Cortex of kidney (tissue), 1 donor: Measurements from ENCODE around the gene SEMA3G.

Experiments used
- DNase-seq: peaks from one replicate; lab custom pipeline; 2025; lab: John Stamatoyannopoulos, UW

Gene SEMA3G

GRCh38 chr3:52438579-52439425 is 6.1 kb downstream of the SEMA3G start:
- no peak for DNase-seq

- no peak for DNase-seq
Observed at GRCh38 chr3:52438104-52438376, 6.9 kb downstream of the SEMA3G start.

GRCh38 chr3:52437326-52438103 is 7.4 kb downstream of the SEMA3G start:
- DNase-seq, result no peak

DNA sequence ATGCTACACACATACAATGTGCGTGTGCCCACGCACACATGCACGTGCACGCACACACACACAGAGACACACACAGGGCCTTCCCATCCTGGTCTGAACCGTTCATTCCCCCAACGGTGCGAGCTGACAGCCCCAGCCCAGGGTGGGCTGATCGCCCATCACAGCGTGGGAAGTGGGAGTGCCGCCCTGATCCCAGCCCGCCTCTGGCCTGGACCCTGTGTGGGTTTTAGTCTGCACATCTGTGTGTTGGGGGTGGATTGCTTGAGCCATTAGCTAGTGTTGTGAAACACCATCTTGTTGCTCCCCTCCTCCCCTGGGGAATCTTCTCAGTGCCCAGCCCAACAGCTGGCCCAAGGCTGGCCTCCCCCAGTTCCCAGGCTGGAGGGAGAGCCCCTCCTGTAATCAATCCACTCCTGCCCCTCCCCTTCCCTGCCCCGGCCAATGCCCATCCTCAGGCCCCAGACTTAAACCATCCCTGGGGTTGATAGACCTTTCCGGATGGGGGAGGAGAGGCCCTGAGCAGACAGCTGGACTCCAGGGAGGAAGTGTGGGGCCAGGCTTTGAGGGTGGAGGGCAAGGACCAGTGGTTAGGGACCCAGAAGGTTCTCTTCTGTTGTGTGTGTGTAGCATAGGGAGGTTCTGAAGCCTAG is 8.3 kb downstream of the SEMA3G start:
- DNase-seq, result no peak

GRCh38 chr3:52435246-52436101 is 9.4 kb downstream of the SEMA3G start:
- DNase-seq, result no peak

DNA sequence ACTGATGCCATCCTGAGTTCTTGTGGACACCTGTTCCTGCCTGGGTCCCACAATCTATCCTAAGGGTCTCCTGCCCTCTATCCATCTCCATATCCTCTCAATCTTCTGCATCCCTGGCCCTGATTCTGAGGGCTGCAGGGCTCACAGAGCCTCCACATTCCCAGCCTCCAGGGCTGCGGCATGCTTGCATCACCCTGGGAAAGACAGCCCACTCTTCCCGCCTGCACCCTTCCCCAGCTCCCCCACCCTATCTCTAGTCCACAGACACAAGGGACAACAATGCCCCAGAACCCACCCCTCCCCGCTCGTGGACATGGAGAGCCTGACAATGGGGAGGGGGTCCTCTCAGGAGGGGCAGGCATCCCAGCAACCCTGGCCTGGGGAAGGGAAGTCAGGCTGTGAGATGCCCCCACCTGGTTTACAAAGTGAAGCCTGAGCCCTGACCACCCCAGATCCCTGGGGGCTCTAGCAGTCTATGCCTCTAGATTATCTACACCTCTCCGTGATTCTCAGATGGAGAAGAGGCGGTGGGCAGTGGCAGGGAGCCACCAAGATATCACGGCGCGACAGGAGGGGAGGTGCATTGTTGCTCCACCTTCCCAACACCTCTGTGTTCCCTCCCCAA is 10.3 kb downstream of the SEMA3G start:
- no peak for DNase-seq

DNA sequence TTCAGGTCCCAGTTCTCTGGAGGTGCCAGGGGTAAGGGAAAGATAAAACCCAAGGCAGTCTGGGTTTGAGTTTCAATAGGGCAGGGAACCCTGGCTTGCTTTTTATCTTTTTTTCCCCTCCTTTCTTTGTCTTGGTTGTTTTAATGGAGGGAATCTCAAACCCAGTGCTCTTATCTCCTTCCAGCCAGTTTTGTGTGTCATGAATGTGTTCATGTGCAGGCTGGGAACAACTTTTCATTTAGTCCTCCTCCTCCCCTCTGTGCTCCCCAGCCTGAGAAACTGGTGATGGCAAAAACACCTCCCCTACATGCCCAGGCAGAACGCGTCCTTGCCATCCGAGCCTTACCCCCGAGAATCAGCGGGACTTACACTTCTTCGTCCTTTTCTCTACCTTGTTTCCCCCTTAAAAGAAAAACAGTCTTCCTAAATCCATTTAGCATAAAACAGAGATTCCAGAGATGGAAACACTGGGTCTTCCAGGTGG is 10.9 kb downstream of the SEMA3G start:
- no peak for DNase-seq

DNA sequence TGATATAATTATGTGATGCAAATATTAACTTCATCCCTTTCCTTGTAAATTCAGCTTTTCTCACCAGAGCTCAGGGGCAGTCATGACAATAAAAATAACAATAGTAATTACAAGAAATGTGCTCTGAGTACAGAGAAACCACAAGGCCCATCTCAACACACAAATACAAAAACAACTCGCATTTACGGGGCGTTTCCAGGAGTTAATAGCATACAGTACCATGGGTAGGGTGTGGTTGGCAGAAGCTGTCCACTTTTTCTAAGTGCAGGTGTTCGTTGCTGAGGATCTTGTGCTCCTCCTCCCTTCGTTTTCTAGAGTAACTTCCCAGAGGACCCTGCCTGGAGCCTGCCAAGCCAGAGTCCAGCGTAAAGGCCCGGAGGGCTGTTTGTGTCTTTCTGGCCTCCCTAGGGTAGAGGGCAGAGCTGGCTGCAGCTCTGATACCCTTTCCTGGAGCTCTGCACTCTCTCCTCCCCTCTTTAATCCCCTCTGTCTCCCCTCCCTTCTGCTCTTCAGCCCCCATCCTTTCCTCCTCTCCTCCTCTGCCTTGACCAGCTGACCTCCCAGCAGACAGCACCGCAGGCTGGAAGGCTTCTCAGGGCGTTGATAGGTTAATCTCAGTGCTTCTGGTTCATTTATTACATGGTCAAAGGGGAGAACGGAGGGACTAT is 11.4 kb downstream of the SEMA3G start:
- DNase-seq, result no peak

GRCh38 chr3:52432691-52433141 is 12.2 kb downstream of the SEMA3G start:
- no peak for DNase-seq

DNA sequence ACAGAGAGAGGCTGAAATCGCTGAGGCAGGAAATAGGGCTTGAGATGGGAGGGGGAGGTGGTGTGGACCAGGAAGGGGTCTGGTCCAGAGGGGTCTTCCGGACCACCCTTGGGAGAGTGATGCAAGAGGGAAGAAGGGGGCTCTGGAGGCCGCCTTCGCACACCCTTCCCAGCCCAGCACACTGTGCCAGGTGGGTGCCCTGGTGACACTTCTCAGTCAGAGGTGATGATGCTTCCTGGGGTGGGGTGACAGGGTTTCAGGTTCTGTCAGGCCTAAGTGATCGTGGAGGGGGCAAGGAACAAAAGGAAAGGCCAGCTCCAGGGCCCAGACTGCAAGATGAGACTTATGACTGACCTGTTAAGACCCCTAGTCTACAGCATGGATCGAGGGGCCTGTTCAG is 12.7 kb downstream of the SEMA3G start:
- no peak for DNase-seq

- DNase-seq, result no peak
Observed at GRCh38 chr3:52431459-52432223, 13.3 kb downstream of the SEMA3G start.

DNA sequence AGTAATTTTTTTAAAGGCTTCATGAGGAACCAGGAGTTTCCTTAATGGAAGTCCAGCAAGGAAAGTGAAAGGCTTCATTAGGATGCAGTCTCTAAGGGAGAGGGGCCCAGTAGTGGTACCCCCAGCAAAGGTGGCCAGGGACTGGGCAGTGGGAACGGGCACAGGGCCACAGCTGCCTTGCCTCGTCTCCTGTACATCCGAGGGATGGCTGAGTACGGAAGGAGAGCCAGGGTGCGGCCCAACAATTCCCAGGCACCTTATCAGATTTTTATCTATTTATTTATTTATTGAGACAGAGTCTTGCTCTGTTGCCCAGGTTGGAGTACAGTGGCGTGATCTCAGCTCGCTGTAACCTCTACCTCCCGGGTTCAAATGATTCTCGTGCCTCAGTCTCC is 14.5 kb downstream of the SEMA3G start:
- no peak for DNase-seq

DNA sequence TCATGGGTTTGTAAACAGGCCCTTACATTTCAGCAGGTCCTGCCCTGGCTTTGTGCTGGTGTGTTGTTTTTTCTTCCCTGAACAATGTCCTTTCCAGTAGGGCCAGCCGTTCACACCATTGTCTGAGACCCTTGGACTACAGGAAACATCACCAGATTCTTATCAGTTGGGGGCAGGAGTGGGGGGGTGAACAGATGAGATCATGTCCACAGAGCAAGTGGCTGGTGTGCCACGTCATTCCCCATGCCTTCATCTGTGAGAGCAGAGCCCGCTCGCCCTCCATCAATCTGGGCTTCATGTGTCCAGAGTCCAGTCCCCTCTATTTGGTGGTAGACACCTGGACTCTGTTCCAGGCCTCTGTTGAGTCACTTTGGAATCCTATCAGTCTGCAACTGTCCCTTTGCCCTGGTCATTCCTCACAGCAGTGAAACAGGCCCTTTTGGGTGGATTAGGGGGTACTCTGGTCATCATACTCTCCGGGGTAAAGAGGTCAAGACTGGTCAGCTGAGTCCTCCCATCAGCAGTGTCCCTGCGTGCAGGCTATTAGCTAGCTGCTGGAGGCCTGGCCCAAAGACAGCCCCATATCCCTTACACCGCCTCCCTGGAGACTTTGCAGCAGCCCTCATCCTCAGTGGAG is 15.0 kb downstream of the SEMA3G start:
- no peak for DNase-seq

- no peak for DNase-seq
Observed at GRCh38 chr3:52429031-52429430, 15.9 kb downstream of the SEMA3G start.

DNA sequence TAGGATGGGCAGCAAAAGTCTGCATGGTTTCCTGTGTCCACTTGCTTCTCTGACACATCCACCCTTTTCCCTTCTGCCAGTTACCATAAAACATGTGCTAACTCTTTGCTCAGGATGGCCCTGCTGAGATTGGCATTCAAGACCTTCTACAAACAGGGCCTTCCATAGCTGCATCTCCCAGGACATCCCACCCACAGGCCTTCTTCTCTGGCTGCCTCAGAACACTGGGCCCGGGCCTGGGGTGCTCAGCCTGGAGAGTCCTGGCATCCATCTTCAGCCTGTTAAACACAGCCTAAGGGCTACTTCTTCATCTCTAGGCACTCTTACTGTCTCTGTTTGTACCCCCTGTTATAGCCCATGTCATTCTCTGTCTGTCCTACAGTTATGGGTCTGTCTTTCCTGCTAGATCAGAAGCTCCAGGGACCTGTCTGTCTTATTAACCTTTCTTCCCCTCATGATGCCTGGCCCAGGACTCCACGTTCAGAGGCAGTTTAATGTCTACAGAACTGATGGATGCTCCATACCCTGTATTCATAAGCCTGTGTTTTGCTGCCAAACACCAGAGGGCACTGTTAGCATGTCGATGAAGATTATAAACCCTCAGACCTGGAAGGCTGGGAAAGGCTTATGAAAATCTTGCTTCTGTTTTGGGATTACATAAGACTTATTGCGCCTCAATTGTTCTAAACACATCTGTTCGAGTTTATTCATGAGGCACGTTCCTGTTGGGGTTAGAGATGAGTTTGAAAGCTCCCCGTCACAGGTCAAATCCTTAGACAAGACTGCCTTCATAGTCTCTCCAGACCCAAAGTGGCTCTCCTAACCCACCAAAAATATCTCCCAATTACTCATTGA is 16.5 kb downstream of the SEMA3G start:
- no peak for DNase-seq

DNA sequence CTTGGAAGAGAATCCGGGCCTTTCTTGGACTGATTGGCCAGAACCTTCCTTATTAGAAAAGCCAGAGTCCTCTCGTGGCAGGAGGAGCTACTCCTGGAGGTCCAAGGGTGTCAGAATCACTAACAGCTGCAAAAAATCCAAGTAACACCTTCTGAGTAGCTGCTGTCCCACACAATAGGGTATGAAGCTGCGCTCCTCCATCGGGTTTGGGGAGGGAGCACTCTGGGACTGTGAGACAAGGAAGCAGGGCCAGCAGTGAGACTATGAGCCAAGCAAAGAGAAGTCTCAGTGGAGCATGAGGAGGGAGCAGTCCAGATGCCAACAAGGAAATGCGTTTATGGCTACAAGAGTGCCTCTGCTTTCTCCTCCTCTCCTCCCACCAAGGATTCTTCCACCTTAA is 21.7 kb downstream of the SEMA3G start:
- no peak for DNase-seq

- DNase-seq, result no peak
Observed at GRCh38 chr3:52422669-52423068, 22.2 kb downstream of the SEMA3G start.

DNA sequence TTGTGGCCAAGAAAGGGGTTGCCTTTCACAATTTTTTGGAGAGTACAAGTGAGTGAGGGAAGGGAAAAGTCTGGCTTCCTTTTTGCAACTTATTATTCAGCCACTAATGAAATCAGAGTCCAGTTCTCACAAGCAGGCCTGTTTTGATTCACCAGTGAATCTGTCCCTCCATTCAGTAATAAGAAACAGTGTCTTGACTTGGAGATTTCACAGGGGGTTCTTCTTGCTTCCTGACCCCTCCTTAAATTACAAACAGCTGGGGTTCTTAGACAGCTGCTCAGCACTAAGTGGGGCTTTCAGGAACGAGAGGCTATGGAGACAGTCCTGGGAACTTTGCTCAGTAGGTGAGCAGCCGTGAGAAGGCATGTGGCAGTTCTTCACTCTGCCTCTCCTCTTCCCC is 24.5 kb downstream of the SEMA3G start:
- no peak for DNase-seq

- no peak for DNase-seq
Observed at GRCh38 chr3:52415800-52416199, 29.1 kb downstream of the SEMA3G start.
